Measurements from ENCODE around the gene FIGNL2. TPM values are rescaled to one million over a fixed set of nuclear protein-coding genes. Genes with fewer than 3 reads are reported as not detected.

FIGNL2 gene
- total RNA-seq, 2 experiments from 2014 or later, result 0.55 to 0.57 TPM

GRCh38 chr12:51864833-51865670 is 16.5 kb upstream of the FIGNL2 start:
- POLR2A ChIA-PET, result no interaction called here
- CTCF ChIA-PET, result interaction anchor here (1.9 kb wide), 1 partner anchor 10 kb away, joined by 5 read pairs; no protein-coding TSS in a partner anchor

GRCh38 chr12:51863933-51864832 is 15.7 kb upstream of the FIGNL2 start:
- ChIA-PET CTCF (interaction anchor here (0.6 to 1.9 kb wide), 3 partner anchors 11 to 294 kb away, joined by 3 to 5 read pairs (median 3); no protein-coding TSS in a partner anchor), POLR2A (no interaction called here)

- ChIA-PET POLR2A (no interaction called here), CTCF (interaction anchor here (1.4 kb wide), 1 partner anchor 12 kb away, joined by 3 read pairs; no protein-coding TSS in a partner anchor)
These were observed 14.9 kb upstream of the FIGNL2 start for GRCh38 chr12:51863363-51863932.

- ChIA-PET POLR2A (no interaction called here), CTCF (interaction anchor here (1.4 kb wide), 1 partner anchor 11 kb away, joined by 3 read pairs; no protein-coding TSS in a partner anchor)
These were observed 14.4 kb upstream of the FIGNL2 start for GRCh38 chr12:51862947-51863346.

GRCh38 chr12:51860986-51861385 is 12.5 kb upstream of the FIGNL2 start:
- ChIA-PET POLR2A (no interaction called here), CTCF (no interaction called here)

GRCh38 chr12:51855586-51856428 is 7.3 kb upstream of the FIGNL2 start:
- ChIA-PET CTCF (no interaction called here), POLR2A (no interaction called here)

GRCh38 chr12:51852404-51853137 is 4.1 kb upstream of the FIGNL2 start:
- POLR2A ChIA-PET, result no interaction called here

GRCh38 chr12:51851413-51852124 is 3.1 kb upstream of the FIGNL2 start:
- ChIA-PET CTCF (interaction anchor here (0.7 to 1.2 kb wide), 2 partner anchors 12 to 18 kb away, joined by 3 to 11 read pairs; no protein-coding TSS in a partner anchor), POLR2A (no interaction called here)

More at GRCh38 chr12:51852404-51853137, 4.1 kb upstream of the FIGNL2 start:
- CTCF ChIA-PET, result interaction anchor here (1.2 kb wide), 1 partner anchor 11 kb away, joined by 3 read pairs; no protein-coding TSS in a partner anchor

GRCh38 chr12:51850965-51851299 is 2.4 kb upstream of the FIGNL2 start:
- CTCF ChIA-PET, result interaction anchor here (0.7 kb wide), 1 partner anchor 19 kb away, joined by 11 read pairs; no protein-coding TSS in a partner anchor
- POLR2A ChIA-PET, result no interaction called here

DNA sequence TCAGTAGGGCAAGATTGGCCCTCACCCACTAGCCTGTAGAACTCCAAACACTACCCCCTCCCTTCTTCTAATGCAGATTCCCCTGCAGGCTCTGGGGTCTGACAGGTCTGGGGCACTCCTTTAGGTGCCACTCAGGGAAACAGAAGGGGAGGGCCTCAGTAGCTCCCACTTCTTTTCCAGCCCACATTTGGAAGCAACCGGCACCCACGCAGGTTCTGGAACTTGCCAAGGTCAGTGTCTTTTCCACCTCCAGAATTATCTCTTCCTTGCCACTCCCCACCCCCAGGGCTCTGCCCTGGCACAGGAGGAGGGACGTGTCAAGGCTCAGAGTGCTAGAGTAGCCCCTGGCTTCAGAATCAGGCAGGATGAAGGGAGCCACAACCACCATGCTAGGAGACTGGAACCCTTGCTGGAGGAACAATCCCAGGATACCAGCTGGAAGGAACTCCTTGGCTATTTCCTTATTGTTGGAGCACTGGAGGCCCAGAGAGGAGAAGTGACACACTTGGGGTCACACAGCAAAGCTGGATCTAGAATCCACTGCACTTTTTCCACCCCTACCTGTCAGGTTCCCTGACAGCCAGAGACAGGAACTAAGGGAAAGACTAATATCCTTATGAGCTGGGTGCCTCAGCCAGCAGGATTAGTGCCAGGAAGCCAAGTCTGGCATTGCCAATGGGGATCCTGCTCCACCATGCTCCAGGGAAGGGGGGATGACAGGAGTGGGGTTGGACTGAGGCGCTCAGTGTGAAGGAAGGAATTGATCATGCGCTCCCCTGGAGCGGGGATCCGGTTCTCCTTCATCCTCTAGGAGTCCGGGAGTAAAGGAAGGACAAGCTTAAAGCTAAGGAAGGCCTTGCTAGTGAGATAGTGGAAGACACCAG is 1.8 kb upstream of the FIGNL2 start:
- CTCF ChIA-PET, result no interaction called here
- POLR2A ChIA-PET, result no interaction called here

DNA sequence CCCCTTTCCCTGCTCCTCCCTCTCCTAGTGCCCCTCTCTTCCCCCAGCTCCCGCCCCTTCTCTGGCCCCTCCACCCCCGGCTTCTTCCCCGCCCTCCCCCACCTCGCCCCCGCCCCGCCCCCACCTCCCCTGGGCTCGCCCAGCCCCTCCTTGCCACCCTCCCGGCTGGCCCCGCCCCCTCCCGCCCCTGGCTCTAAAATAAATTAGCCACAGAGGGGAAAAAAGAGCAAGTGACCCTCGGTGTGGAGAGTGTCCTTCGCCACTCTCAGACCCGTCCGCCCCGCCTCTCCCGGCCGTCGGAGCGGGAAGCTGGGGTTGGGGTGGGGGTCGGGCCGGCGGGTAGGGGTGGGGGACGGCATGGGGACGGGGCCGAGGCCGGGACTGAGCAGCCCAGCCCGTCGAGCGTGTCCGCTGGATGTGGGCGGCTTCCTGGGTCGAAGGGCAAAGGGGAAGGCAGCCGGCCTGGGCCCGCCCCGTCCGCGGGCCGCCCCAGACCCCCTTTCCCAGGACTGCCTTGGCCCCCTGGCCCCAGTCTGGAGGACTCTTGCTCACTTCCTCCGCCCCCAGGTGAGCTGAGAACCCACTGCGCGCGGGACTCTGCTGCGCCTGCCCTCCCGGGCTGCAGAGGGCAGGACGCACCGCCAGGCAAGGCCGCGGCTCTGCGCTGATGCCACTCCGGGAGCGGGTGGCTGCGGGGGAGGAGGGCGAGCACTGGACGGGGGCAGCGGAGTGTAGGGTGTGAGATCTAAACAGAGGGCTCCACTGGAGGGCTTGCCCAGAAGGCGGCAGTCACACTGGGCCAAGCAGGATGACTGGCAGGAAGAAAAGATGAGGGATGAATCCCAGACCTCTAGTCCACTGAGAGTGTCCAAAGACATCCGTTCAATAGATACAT is 570 bp upstream of the FIGNL2 start:
- CTCF ChIA-PET, result interaction anchor here (0.5 kb wide), 1 partner anchor 134 kb away, joined by 3 read pairs; no protein-coding TSS in a partner anchor
- POLR2A ChIA-PET, result no interaction called here

- ChIA-PET POLR2A (no interaction called here), CTCF (no interaction called here)
These were observed 734 bp downstream of the FIGNL2 start for GRCh38 chr12:51847643-51848325.

- CTCF ChIA-PET, result interaction anchor here (2.2 kb wide), 1 partner anchor 28 kb away, joined by 7 read pairs; no protein-coding TSS in a partner anchor
- POLR2A ChIA-PET, result no interaction called here
These were observed 1.4 kb downstream of the FIGNL2 start for GRCh38 chr12:51846911-51847642.

GRCh38 chr12:51846271-51846691 is 2.2 kb downstream of the FIGNL2 start:
- CTCF ChIA-PET, result interaction anchor here (2.2 kb wide), 1 partner anchor 29 kb away, joined by 7 read pairs; no protein-coding TSS in a partner anchor
- POLR2A ChIA-PET, result no interaction called here
